Immature natural killer cell (primary cell): ENCODE measurements around the gene NTNG1. TPM values are rescaled to one million over a fixed set of nuclear protein-coding genes. Genes with fewer than 3 reads are reported as not detected.

Experiments
- DNase-seq, 3 donors: peaks; one replicate each; pipeline ENCODE4 v3.0.0; 2022; ENCODE audit warnings: mixed read lengths in 1 of 3
- H3K27ac Mint-ChIP-seq, 6 donors: one replicate each; pipeline ENCODE4 v1.8.0; 2020; ENCODE audit warnings: mixed read lengths in 6 of 6, mild to moderate bottlenecking in 5 of 6, inconsistent platforms in 4 of 6, moderate library complexity in 3 of 6
- H3K27me3 Mint-ChIP-seq, 3 donors: one replicate each; pipeline ENCODE4 v1.8.0; 2020 to 2021; ENCODE audit warnings: low read depth in 3 of 3, mild to moderate bottlenecking in 3 of 3, mixed read lengths in 3 of 3, moderate library complexity in 3 of 3, inconsistent platforms in 1 of 3
- H3K36me3 Mint-ChIP-seq, 3 donors: one replicate each; pipeline ENCODE4 v1.8.0; 2020; ENCODE audit warnings: mixed read lengths in 3 of 3, inconsistent platforms in 2 of 3, mild to moderate bottlenecking in 2 of 3
- H3K4me1 Mint-ChIP-seq, 2 donors: one replicate each; pipeline ENCODE4 v1.8.0; 2020; ENCODE audit warnings: inconsistent platforms in 2 of 2, mild to moderate bottlenecking in 2 of 2, mixed read lengths in 2 of 2, moderate library complexity in 1 of 2
- H3K4me3 Mint-ChIP-seq, 5 donors: one replicate each; pipeline ENCODE4 v1.8.0; 2020; ENCODE audit warnings: mild to moderate bottlenecking in 5 of 5, mixed read lengths in 5 of 5, inconsistent platforms in 3 of 5, moderate library complexity in 3 of 5
- H3K9me3 Mint-ChIP-seq, 6 donors: one replicate each; pipeline ENCODE4 v1.8.0; 2020; ENCODE audit warnings: mild to moderate bottlenecking in 6 of 6, mixed read lengths in 6 of 6, inconsistent platforms in 4 of 6, moderate library complexity in 3 of 6
- polyA plus RNA-seq, 3 donors: library from polyadenylated mRNA; unstranded; fragments of 300-500 nt; fragmentation: Illumina TruSeq; gene quantifications; one replicate each; pipeline ENCODE4 v1.2.3, GENCODE V29; 2021

Gene NTNG1
- polyA plus RNA-seq, 3 donors from 2014 or later, result not detected

DNA sequence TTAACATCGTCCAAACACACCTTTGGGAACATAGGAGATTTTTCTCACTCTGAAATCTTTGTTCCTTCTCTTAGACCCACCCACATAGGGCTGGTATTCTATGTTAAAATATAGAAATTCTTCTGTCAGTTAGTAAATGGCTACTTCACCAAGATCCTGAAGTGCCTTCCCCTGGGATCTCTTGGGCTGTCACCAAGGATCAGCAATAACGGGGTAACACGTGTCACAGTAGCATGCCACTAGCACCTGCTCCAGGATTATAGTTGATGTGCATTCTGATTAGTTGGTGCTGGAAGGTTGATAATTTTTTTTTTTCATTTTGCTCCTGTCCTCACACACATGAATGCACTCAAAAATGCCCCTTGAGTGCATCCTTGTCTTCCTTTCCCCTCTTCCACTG is 298.7 kb downstream of the NTNG1 start:
- Mint-ChIP-seq H3K27ac (no peak overlapping the region), H3K27me3 (peaks cover 1 to 5% (median 4%) of the 10 kb centered on the region in 3 donors), H3K36me3 (no peaks in the 10 kb centered on the region), H3K4me3 (no peak overlapping the region), H3K9me3 (peaks cover 0 to 3% (median 0%) of the 10 kb centered on the region in 6 donors), H3K4me1 (no peaks in the 10 kb centered on the region)
- DNase-seq, result no peak

GRCh38 chr1:107442551-107442950 is 301.7 kb downstream of the NTNG1 start:
- no peak for DNase-seq
- no peaks in the 10 kb centered on the region for H3K4me1 Mint-ChIP-seq
- peaks cover 1 to 5% (median 4%) of the 10 kb centered on the region in 3 donors for H3K27me3 Mint-ChIP-seq
- no peaks in the 10 kb centered on the region for H3K36me3 Mint-ChIP-seq
- H3K4me3 Mint-ChIP-seq, result no peak overlapping the region
- H3K9me3 Mint-ChIP-seq, result peaks cover 0 to 3% (median 0%) of the 10 kb centered on the region in 6 donors
- H3K27ac Mint-ChIP-seq, result no peak overlapping the region

- Mint-ChIP-seq H3K4me3 (no peak overlapping the region), H3K36me3 (no peaks in the 10 kb centered on the region), H3K27ac (no peak overlapping the region), H3K27me3 (peaks cover 1 to 4% (median 3%) of the 10 kb centered on the region in 3 donors), H3K4me1 (no peaks in the 10 kb centered on the region), H3K9me3 (peaks cover 0 to 3% (median 0%) of the 10 kb centered on the region in 6 donors)
- no peak for DNase-seq
These were observed 302.2 kb downstream of the NTNG1 start for GRCh38 chr1:107443027-107443426.

GRCh38 chr1:107443860-107444259 is 303.0 kb downstream of the NTNG1 start:
- Mint-ChIP-seq H3K4me3 (no peak overlapping the region), H3K9me3 (peaks cover 0 to 3% (median 0%) of the 10 kb centered on the region in 6 donors), H3K27me3 (peaks cover 0 to 4% (median 4%) of the 10 kb centered on the region in 3 donors), H3K4me1 (no peaks in the 10 kb centered on the region), H3K27ac (no peak overlapping the region), H3K36me3 (no peaks in the 10 kb centered on the region)
- no peak for DNase-seq

DNA sequence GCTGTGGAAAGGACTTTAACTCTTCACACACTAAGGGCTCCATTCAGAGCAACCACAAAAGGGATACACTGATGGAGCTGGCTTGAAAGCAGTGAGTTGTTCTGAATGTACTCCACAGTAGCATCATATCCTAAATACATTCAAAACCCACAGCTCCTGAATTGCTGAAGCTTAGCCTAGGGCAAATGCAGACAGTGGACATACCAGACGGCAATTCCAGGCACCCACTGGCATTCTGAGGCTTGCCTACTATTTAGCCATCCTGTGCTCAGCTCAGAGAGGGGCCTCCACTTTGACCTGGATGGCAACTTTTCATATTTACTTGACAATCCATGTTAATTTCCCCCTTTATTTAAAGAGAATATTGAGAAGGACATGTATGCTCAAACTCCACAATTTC is 303.5 kb downstream of the NTNG1 start:
- Mint-ChIP-seq H3K27ac (no peak overlapping the region), H3K36me3 (no peaks in the 10 kb centered on the region), H3K4me1 (no peaks in the 10 kb centered on the region), H3K9me3 (no peaks in the 10 kb centered on the region), H3K27me3 (peaks cover 0 to 3% (median 2%) of the 10 kb centered on the region in 3 donors), H3K4me3 (no peak overlapping the region)
- no peak for DNase-seq

DNA sequence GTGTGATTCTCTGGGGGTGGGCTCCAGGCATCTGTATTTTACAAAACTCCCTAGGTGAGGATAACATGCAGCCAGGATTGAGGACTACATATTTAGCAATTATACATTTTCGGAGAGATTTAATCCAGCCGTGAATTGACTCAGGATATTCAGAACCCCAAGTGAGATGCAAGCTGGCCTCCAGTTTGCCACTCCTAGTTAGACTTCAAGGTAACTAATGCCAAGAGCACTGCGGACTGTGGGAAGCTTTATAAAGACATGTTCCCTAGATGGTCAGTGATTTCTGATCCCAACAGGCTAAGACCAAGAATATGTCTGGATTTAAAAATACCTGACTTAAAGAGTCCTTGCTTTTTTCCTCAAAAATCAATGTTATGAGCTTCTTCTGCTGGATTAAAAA is 308.5 kb downstream of the NTNG1 start:
- no peaks in the 10 kb centered on the region for H3K4me1 Mint-ChIP-seq
- peaks cover 0 to 6% (median 6%) of the 10 kb centered on the region in 3 donors for H3K27me3 Mint-ChIP-seq
- DNase-seq, result no peak
- no peaks in the 10 kb centered on the region for H3K9me3 Mint-ChIP-seq
- H3K4me3 Mint-ChIP-seq, result no peak overlapping the region
- no peaks in the 10 kb centered on the region for H3K36me3 Mint-ChIP-seq
- no peak overlapping the region for H3K27ac Mint-ChIP-seq

DNA sequence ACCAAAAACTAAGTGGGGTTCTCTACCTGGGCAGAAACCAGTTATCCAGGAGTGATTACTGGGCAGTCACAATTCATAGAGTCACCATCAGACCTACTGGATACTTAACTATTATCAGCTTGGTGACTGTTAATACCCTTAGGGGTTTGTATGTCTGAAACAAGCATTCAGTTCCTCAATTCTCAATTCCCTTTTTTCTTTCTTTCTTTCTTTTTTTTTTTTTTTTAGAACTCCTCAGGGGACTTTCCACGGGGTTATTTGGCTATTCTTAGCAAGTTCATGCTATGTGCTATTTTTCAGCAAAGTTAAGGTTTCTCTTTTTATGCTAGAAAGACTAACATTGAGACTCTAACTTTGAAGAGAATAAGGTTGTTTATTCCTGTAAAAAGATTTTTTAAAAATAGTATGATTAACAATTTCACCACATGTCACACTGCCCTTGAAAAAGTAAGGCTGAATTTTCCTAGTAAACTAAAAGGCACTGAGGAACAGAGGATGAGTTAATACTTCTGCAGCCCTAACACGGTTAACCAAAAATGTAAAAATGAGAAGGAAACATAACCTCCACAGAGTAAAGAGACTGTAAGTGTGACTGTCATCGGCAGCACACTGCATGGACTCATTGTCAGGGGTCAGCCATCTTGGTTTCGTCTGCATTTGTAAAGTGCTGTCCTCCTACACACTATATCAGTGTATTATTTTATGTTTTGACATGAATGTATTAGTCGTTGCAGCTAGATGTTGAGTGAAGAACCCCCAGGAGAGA is 310.2 kb downstream of the NTNG1 start:
- Mint-ChIP-seq H3K27ac (no peak overlapping the region), H3K36me3 (no peaks in the 10 kb centered on the region), H3K27me3 (peaks cover 0 to 10% (median 6%) of the 10 kb centered on the region in 3 donors), H3K4me1 (no peaks in the 10 kb centered on the region), H3K4me3 (no peak overlapping the region), H3K9me3 (no peaks in the 10 kb centered on the region)
- DNase-seq, result no peak

DNA sequence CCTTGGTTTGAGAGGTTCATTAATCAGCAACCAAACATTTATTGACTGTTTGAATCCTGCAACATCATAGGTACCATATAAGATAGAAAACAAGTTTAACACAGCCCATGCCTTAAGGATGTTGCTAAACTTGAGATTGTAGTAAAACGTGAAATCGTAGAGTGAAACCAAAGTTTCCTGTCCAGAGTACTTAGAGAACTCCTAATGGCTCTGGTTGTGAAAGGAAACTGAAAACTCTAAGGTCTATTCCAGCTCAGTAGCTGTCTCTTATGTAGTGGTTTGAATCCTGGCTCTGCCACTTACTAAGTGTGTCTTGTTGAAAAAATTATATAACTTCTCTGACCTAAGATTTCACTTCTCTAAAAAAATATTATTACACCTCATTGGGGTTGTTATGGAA is 310.9 kb downstream of the NTNG1 start:
- no peak for DNase-seq
- H3K27ac Mint-ChIP-seq, result no peak overlapping the region
- H3K4me1 Mint-ChIP-seq, result no peaks in the 10 kb centered on the region
- H3K27me3 Mint-ChIP-seq, result peaks cover 0 to 10% (median 6%) of the 10 kb centered on the region in 3 donors
- no peaks in the 10 kb centered on the region for H3K9me3 Mint-ChIP-seq
- no peak overlapping the region for H3K4me3 Mint-ChIP-seq
- no peaks in the 10 kb centered on the region for H3K36me3 Mint-ChIP-seq

- Mint-ChIP-seq H3K4me3 (no peak overlapping the region), H3K4me1 (no peaks in the 10 kb centered on the region), H3K36me3 (no peaks in the 10 kb centered on the region), H3K9me3 (no peaks in the 10 kb centered on the region), H3K27ac (no peak overlapping the region), H3K27me3 (peaks cover 0 to 10% (median 6%) of the 10 kb centered on the region in 3 donors)
- no peak for DNase-seq
These were observed 314.0 kb downstream of the NTNG1 start for GRCh38 chr1:107454791-107455190.

- Mint-ChIP-seq H3K36me3 (no peaks in the 10 kb centered on the region), H3K27me3 (peaks cover 0 to 6% (median 3%) of the 10 kb centered on the region in 3 donors), H3K9me3 (no peaks in the 10 kb centered on the region), H3K4me3 (no peak overlapping the region), H3K27ac (no peak overlapping the region), H3K4me1 (no peaks in the 10 kb centered on the region)
- DNase-seq, result no peak
These were observed 317.1 kb downstream of the NTNG1 start for GRCh38 chr1:107457989-107458388.

DNA sequence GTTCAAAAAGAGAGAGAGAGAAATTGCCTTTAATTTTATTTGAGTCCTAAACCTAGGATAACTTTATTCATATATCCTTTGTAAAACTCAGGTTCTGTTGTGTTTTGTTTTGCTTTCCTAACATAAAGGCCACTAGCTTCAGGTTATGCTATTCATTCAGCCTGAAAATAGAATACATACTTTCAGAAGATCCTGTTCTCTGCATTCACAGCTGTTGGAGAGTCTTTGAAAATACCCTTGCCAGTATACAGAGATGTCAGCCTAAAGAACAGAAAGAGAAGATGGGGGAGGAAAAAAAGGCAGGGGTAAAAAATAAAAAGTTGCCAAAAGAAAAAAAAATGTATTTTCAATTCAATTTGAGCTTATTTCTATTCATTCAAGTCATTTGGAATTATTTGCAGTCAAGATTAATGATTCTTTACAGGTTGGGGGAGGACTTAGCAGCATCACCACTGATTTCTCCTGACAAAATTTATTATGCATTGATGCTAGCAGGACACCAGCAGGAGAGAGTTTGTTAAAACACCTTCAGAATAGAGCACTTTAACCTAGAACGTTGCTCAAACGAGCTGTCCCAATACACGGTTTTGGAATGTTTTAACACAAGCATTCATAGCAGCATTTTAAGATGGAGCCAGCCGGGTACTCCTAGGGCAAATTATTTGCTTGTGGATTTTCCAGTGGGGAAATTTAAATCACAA is 318.5 kb downstream of the NTNG1 start:
- H3K36me3 Mint-ChIP-seq, result no peaks in the 10 kb centered on the region
- H3K27ac Mint-ChIP-seq, result no peak overlapping the region
- no peak overlapping the region for H3K4me3 Mint-ChIP-seq
- H3K9me3 Mint-ChIP-seq, result no peaks in the 10 kb centered on the region
- peaks cover under 1 to 6% (median 3%) of the 10 kb centered on the region in 3 donors for H3K27me3 Mint-ChIP-seq
- no peaks in the 10 kb centered on the region for H3K4me1 Mint-ChIP-seq
- DNase-seq, result no peak

- no peaks in the 10 kb centered on the region for H3K36me3 Mint-ChIP-seq
- DNase-seq, result no peak
- no peaks in the 10 kb centered on the region for H3K9me3 Mint-ChIP-seq
- no peak overlapping the region for H3K27ac Mint-ChIP-seq
- H3K4me1 Mint-ChIP-seq, result no peaks in the 10 kb centered on the region
- no peak overlapping the region for H3K4me3 Mint-ChIP-seq
- H3K27me3 Mint-ChIP-seq, result peaks cover 2 to 4% (median 3%) of the 10 kb centered on the region in 3 donors
These were observed 319.2 kb downstream of the NTNG1 start for GRCh38 chr1:107460035-107460434.

DNA sequence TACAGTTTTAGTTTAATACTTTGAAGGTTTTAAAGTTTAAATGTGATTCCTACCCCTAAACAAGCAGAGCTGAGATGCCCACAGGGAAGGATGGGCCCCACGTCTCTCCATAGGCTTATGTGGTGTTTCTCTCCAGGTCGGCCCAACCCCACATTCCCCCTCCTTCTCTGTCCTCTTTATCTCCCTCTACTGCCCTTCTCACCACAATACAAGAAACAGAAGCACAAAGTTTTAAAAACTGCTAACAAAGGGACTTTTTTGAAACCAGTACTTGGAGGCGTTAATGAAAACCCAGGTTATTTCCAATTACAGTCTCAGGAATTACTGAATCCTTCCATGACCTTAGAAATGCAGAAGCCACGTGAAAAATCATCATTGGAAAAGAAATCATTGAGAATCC is 324.0 kb downstream of the NTNG1 start:
- peaks cover 0 to 9% (median 2%) of the 10 kb centered on the region in 3 donors for H3K27me3 Mint-ChIP-seq
- no peaks in the 10 kb centered on the region for H3K4me1 Mint-ChIP-seq
- no peak for DNase-seq
- H3K36me3 Mint-ChIP-seq, result no peaks in the 10 kb centered on the region
- no peak overlapping the region for H3K4me3 Mint-ChIP-seq
- H3K9me3 Mint-ChIP-seq, result peaks cover 0 to 2% (median 0%) of the 10 kb centered on the region in 6 donors
- H3K27ac Mint-ChIP-seq, result no peak overlapping the region

DNA sequence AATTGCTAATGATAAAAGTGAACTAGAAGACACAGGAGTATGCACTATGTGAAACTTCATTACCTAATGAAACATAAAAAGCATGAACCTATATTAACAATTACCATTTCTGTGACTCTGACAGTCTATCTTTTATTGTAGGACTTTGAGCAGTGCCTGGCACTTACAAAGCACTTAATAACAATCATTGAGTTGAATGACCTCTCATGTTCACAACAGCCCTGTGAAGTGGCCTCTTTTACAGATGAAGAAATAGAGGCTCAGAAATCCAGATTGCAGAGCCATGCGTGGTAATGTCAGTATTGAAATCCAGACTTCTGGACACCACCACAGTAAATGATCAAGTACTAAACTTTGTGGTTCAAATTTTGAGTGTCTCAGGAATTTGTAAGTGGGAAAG is 326.4 kb downstream of the NTNG1 start:
- H3K27ac Mint-ChIP-seq, result no peak overlapping the region
- no peak for DNase-seq
- no peaks in the 10 kb centered on the region for H3K4me1 Mint-ChIP-seq
- H3K27me3 Mint-ChIP-seq, result peaks cover 0 to 9% (median 2%) of the 10 kb centered on the region in 3 donors
- no peak overlapping the region for H3K4me3 Mint-ChIP-seq
- H3K36me3 Mint-ChIP-seq, result no peaks in the 10 kb centered on the region
- peaks cover 0 to 4% (median 0%) of the 10 kb centered on the region in 6 donors for H3K9me3 Mint-ChIP-seq
